Activated CD4-positive, alpha-beta T cell treated with anti-CD3 and anti-CD28 coated beads, Interleukin-2, amount 50 U/mL, for 16 hours (primary cell): ENCODE results near the gene SSPN.

ENCODE experiments used
- DNase-seq: peaks from one replicate; pipeline ENCODE4 v3.0.0-alpha.2; 2020

The SSPN gene

DNA sequence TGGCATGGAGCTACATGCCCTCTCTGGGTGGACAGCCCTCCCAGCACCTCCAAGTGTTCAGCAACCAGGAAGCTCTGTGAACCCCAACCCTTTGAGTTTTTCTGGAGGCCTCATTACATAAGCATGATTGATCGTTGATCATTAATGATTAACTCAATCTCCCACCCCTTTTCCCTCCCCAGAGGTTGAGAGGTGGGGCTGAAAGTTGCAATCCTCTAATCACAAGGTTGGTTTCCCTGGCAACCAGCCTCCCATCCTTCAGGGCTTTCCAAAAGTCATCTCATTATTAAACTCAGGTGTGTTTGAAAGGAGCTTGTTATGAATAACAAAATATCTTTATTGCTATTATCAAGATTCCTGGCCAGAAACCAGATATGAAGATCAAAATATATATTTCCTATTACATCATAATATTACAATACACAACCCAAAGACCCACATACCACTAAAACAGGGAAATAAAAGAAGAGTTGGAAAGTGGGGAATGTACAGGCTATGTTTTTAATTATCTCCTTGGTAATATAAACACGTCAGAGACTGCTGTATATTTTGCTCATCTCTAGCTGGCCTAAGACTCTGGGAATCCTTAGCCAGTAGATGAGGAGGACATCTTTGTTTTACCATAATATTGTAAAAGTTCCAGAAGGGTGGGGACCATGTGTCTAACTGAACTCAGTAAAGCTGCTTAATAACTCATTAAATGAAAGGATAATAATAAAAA is 73.6 kb downstream of the SSPN start:
- DNase-seq = no peak

GRCh38 chr12:26269562-26270284 is 74.3 kb downstream of the SSPN start:
- no peak for DNase-seq

- DNase-seq = no peak
Observed at GRCh38 chr12:26271024-26271423, 75.7 kb downstream of the SSPN start.

DNA sequence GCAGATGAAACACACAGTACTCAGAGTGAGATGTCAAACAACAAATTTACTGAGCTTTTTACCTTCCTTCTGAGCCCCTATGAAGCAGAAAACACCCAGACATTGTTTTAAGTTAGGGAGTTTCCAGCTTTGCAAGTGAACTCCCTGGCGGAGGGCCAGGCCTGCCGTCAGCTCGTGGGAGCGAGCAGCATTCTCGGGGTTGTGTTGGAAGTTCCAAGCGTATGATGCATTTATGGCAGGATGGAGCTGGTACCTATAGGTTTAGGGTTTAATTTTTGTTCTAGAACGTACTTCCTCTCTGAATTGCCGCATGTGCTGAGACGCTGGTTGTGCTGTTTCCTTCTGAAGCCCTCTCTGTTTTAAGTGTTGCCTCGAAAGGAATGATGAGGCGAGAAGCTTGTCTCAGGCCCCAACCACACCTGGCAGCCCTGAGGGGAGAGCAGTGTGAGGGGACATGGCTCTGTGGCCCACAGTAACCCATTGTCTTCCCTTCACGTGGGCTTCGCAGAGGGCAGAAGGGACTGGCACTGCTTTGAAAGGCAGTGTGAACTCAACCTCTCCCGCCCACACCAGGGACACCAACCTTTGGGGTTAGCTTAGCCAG is 76.6 kb downstream of the SSPN start:
- no peak for DNase-seq

DNA sequence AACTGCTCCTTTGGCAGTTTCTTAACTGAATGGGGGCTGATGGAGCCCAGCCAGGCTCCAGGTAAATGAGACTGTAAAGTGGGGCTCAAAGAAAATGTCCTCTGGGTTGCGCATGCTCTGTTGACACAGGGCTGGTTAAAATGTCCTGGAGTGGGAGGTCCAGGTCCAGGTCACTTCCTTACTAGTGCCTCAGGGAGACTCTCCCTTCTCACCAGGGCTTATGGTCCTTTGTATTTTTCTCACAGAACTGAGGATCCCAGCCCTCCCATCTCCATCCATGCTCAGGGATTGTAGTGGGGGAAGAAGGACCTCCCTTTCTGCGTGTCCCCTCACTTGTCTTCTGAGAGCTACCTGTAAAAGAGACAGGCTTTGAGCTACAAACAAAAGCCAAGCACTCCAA is 77.5 kb downstream of the SSPN start:
- DNase-seq = no peak

GRCh38 chr12:26273811-26274210 is 78.4 kb downstream of the SSPN start:
- no peak for DNase-seq

- DNase-seq = peak; percentile 85
Observed at GRCh38 chr12:26274441-26275312, 79.3 kb downstream of the SSPN start.

DNA sequence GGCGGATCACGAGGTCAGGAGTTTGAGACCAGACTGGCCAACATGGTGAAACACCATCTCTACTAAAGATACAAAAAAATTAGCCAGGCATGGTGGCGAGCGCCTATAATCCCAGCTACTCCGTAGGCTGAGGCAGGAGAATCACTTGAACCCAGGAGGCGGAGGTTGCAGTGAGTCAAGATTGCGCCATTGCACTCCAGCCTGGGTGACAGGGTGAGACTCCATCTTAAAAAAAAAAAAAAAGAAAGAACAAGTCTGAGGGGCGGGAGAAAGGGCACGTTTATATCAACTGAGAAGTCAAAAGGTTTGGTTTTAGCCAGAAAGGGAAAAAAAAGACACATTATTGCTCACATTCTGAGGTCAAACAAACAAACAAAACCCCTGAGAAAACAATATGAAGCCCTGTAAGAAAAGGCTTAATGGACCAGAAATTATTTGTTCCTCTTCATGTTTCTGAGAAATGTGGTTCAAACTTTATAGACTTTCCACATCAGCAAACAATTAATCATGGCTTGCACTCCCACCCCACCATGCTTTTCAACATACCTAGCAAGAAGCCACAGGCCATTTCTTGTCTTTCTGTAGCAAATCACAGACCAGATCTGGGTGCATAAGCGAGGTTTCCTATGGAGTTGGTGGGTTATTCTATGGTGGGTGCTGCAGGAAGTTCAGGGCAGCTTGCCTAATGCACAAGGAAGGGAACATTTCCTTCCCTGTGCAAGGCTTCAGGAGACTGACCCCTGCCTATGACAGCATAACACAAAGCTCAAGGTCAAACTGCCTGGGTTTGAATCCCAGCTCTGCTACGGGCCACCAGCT is 80.1 kb downstream of the SSPN start:
- no peak for DNase-seq

DNA sequence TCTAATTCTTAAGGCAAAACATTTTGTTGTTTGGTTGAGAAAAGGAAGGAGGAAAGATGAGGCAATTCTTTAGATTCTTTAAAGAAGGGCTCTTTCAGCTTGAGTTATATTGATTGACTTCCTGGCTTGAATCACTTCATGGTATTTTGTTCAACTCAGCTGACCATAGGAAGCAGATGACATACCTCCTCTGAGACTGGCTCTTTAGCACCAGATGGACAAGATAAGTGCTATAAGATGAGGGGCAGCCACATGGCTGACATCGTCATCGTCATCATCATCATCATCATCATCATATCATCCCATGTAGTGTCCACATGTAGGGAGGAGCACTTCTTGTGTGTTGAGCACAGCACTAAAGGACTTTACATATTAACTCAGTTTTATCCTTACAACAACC is 81.3 kb downstream of the SSPN start:
- DNase-seq = no peak

GRCh38 chr12:26277506-26278246 is 82.3 kb downstream of the SSPN start:
- DNase-seq = peak; percentile 15

GRCh38 chr12:26278266-26278665 is 82.9 kb downstream of the SSPN start:
- no peak for DNase-seq

GRCh38 chr12:26278666-26279065 is 83.3 kb downstream of the SSPN start:
- no peak for DNase-seq

DNA sequence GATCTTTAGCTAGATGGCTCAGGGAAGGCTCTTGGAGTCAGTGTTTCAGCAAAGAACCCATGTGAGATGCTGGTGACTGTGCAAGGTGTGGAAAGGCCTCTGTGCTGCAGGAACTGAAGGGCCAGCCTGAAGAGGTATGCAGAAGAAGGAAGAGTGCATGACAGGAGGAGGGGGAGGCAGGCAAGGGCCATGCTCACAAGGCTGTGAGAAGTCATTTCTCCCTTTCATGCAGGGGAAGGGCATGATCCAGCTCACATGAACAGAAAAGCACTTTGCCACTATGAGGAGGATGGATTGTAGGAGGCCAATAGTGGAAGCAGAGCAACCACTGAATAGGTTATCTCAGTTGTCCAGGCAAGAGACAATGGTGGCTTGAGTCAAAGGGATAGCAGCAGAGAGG is 83.7 kb downstream of the SSPN start:
- DNase-seq = no peak

DNA sequence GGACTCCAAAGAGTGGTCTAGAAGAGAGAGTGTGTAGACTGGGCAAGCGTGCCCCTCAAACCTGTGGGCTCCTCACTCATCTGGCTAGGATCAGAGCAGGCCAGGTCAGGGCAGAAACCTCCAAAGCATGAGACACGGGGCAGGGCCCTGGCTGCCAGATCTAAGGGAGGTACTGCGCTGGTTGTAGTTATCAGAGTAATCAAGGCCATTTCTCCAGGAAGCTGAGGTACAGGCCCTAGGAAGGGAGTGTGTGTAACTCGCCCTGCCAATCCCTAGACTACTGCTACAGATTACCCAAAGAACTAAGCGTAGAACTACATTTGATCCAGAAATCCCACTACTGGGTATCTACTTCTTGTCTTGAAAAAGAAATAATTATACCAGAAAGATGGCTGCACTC is 84.5 kb downstream of the SSPN start:
- no peak for DNase-seq

- DNase-seq = no peak
Observed at GRCh38 chr12:26280869-26281268, 85.5 kb downstream of the SSPN start.

DNA sequence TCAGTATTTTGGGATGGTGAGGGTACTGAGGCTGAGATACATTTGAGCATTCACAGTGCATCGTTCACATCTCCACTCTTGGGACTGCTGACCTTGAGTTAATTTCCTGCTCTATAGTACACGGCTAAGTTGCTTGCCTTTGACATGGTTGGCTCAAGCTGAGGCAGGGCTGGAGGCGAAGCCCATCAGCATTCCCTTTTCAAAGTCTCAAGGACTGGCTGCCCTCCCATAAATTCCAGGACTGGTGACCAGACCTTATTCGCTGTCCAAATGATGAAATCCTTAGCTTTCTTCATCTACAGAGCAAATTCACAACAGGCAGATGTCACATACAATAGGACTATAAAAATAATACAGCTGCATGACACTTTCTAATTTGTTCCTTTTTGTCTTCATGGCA is 85.9 kb downstream of the SSPN start:
- DNase-seq = no peak

- no peak for DNase-seq
Observed at GRCh38 chr12:26282339-26282940, 87.1 kb downstream of the SSPN start.

DNA sequence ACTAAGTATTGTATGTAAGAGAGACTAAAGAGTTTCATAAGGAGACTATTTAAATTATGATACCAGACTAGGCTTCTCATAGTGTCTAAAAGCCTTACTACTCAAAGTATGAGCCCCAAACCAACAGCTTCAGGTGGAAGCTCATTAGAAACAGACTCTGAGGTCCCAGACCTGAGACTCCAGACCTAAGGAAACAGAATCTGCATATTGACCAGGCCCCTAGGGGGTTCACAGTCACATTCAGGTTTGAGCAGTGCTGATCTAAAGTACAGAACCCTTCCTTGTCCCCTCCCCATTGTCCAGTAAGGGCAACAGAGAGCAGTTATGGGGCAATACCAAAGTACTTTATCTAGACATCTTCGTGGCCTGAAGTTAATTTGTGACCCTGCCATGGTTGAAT is 87.7 kb downstream of the SSPN start:
- no peak for DNase-seq

DNA sequence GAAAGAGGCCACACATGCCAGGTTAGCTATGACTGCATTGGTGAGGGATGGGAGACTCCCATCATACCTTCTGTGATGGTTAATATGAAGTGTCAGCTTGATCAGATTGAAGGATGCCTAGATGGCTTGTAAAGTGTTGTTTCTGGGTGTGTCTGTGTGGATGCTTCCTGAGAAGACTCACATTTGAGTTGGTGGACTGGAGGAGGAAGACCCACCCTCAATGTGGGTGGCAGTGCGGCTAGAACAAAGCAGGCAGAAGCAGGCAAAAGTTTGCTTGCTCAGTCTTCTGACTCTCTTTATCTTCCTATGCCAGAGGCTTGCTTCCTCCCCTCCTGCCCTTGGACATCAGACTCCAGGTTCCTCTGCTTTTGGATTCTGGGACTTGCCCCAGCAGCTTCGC is 88.2 kb downstream of the SSPN start:
- DNase-seq = no peak

- DNase-seq = no peak
Observed at GRCh38 chr12:26285401-26285800, 90.0 kb downstream of the SSPN start.

DNA sequence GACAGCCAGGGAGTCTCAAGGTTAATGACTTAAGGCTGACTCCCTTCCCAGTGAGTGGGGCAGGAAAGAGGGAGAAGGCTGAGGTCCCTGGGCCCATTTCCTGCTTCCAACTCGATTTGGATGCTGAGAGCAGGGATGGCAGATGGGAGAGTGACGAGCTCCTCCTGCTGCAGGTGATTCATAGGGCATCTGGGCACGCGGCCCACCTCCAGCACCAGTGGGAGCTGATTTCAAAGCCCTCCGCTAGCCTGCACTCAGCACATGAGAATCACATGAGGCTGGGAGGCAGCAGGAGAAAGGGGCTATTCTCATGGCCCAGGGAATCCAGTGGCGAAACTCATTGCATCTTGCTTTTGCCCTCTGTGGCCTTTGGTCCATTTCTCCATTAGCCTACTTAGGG is 90.8 kb downstream of the SSPN start:
- no peak for DNase-seq
